H9 (cell line): ENCODE results near the gene TTC33. TPM values are rescaled to one million over a fixed set of nuclear protein-coding genes. Genes with fewer than 3 reads are reported as not detected.

Experiments used
- DNase-seq: peaks from one replicate; pipeline ENCODE4 v3.0.0-alpha.2; 2017
- H2AFZ ChIP-seq: one replicate; pipeline ENCODE4 v1.6.1; 2013; ENCODE audit warnings: mild to moderate bottlenecking, low read length, control low read depth, moderate library complexity
- H2AK5ac ChIP-seq: 2 replicates; pipeline ENCODE4 v1.6.1; 2013; ENCODE audit warnings: low read length, control low read depth, mixed read lengths; ENCODE audit not compliant: insufficient read length
- H2BK120ac ChIP-seq: one replicate; pipeline ENCODE4 v1.6.1; 2013; ENCODE audit warnings: low read depth, mild to moderate bottlenecking, low read length, control low read depth, inconsistent platforms; ENCODE audit not compliant: poor library complexity, severe bottlenecking
- H2BK12ac ChIP-seq: 2 replicates; pipeline ENCODE4 v1.6.1; 2013; ENCODE audit warnings: low read length, control low read depth, mixed read lengths, low read depth; ENCODE audit not compliant: insufficient read length
- H2BK15ac ChIP-seq: 2 replicates; pipeline ENCODE4 v1.6.1; 2013; ENCODE audit warnings: low read depth, low read length, control low read depth
- H2BK20ac ChIP-seq: one replicate; pipeline ENCODE4 v1.6.1; 2013; ENCODE audit warnings: low read depth, mild to moderate bottlenecking, low read length, control low read depth, inconsistent platforms; ENCODE audit not compliant: poor library complexity, severe bottlenecking
- H2BK5ac ChIP-seq: 2 replicates; pipeline ENCODE4 v1.6.1; 2013; ENCODE audit warnings: low read length, control low read depth, mixed read lengths; ENCODE audit not compliant: insufficient read length
- H3K14ac ChIP-seq: 2 replicates; pipeline ENCODE4 v1.6.1; 2013; ENCODE audit warnings: low read length, control low read depth; ENCODE audit not compliant: insufficient read depth
- H3K18ac ChIP-seq: 2 replicates; pipeline ENCODE4 v1.6.1; 2013; ENCODE audit warnings: low read depth, mild to moderate bottlenecking, mixed read lengths, low read length, control low read depth; ENCODE audit not compliant: insufficient read length
- H3K23ac ChIP-seq: 2 replicates; pipeline ENCODE4 v1.6.1; 2013; ENCODE audit warnings: low read length, control low read depth, mixed read lengths, low read depth; ENCODE audit not compliant: insufficient read length
- H3K23me2 ChIP-seq: 2 replicates; pipeline ENCODE4 v1.6.1; 2013; ENCODE audit warnings: low read depth, mild to moderate bottlenecking, mixed read lengths, low read length, control low read depth; ENCODE audit not compliant: insufficient read length, poor library complexity, severe bottlenecking
- H3K27ac ChIP-seq: 2 replicates; pipeline ENCODE4 v1.5.1; 2013; ENCODE audit warnings: low read length, control low read depth, mixed read lengths, low read depth; ENCODE audit not compliant: insufficient read length
- H3K27me3 ChIP-seq: 2 replicates; pipeline ENCODE4 v1.6.1; 2013; ENCODE audit warnings: low read length, control low read depth, inconsistent platforms; ENCODE audit not compliant: insufficient read depth
- H3K4ac ChIP-seq: 2 replicates; pipeline ENCODE4 v1.6.1; 2013; ENCODE audit warnings: low read depth, mild to moderate bottlenecking, control low read depth, inconsistent platforms, low read length, moderate library complexity
- H3K4me1 ChIP-seq: 2 replicates; pipeline ENCODE4 v1.6.1; 2013; ENCODE audit warnings: low read length, control low read depth, inconsistent platforms; ENCODE audit not compliant: insufficient read depth
- H3K4me2 ChIP-seq: 2 replicates; pipeline ENCODE4 v1.6.1; 2013; ENCODE audit warnings: low read length, control low read depth, mixed read lengths; ENCODE audit not compliant: insufficient read length, insufficient read depth
- H3K56ac ChIP-seq: 2 replicates; pipeline ENCODE4 v1.6.1; 2013; ENCODE audit warnings: low read depth, mild to moderate bottlenecking, mixed read lengths, low read length, control low read depth; ENCODE audit not compliant: insufficient read length
- H3K79me1 ChIP-seq: 2 replicates; pipeline ENCODE4 v1.6.1; 2013; ENCODE audit warnings: low read depth, mild to moderate bottlenecking, moderate library complexity, low read length, control low read depth, inconsistent platforms; ENCODE audit not compliant: insufficient read depth, poor library complexity, severe bottlenecking
- H3K79me2 ChIP-seq: 2 replicates; pipeline ENCODE4 v1.6.1; 2013; ENCODE audit warnings: low read length, control low read depth, inconsistent platforms; ENCODE audit not compliant: insufficient read depth
- H3K9ac ChIP-seq: 2 replicates; pipeline ENCODE4 v1.6.1; 2013; ENCODE audit warnings: low read length, control low read depth, mixed read lengths; ENCODE audit not compliant: insufficient read length; ENCODE audit errors: extremely low read depth
- H3K9me3 ChIP-seq: one replicate; pipeline ENCODE4 v1.6.1; 2013; ENCODE audit warnings: low read depth, low read length, inconsistent platforms; ENCODE audit not compliant: control insufficient read depth
- H3T11ph ChIP-seq: one replicate; pipeline ENCODE4 v1.6.1; 2013; ENCODE audit warnings: mild to moderate bottlenecking, low read length, control low read depth, inconsistent platforms
- H4K20me1 ChIP-seq: one replicate; pipeline ENCODE4 v1.6.1; 2013; ENCODE audit not compliant: control insufficient read depth, insufficient read length, insufficient read depth
- H4K5ac ChIP-seq: 2 replicates; pipeline ENCODE4 v1.6.1; 2013; ENCODE audit warnings: low read depth, mild to moderate bottlenecking, mixed read lengths, low read length, control low read depth; ENCODE audit not compliant: insufficient read length
- H4K8ac ChIP-seq: replicated peaks from 2 replicates; pipeline ENCODE4 v1.6.1; 2013; ENCODE audit warnings: low read length, control low read depth, mixed read lengths, low read depth; ENCODE audit not compliant: insufficient read length
- H4K91ac ChIP-seq: 2 replicates; pipeline ENCODE4 v1.6.1; 2013; ENCODE audit warnings: low read depth, mild to moderate bottlenecking, moderate library complexity, mixed read lengths, low read length, control low read depth; ENCODE audit not compliant: insufficient read length
- H3K27ac Mint-ChIP-seq, 3 experiments: 2 replicates in 2 of 3; 3 replicates in 1 of 3; pipeline ENCODE4 v1.8.0; 2020 to 2021; ENCODE audit warnings: mixed read lengths in 3 of 3, mild to moderate bottlenecking in 1 of 3, moderate library complexity in 1 of 3
- H3K27me3 Mint-ChIP-seq: 2 replicates; pipeline ENCODE4 v1.8.0; 2021; ENCODE audit warnings: low read depth, mild to moderate bottlenecking, moderate library complexity, mixed read lengths
- H3K36me3 Mint-ChIP-seq, 3 experiments: 2 replicates in 2 of 3; 3 replicates in 1 of 3; pipeline ENCODE4 v1.8.0; 2020 to 2021; ENCODE audit warnings: low read depth in 3 of 3, mixed read lengths in 3 of 3; ENCODE audit not compliant: insufficient read depth in 1 of 3
- H3K4me1 Mint-ChIP-seq, 2 experiments: 2 replicates each; pipeline ENCODE4 v1.8.0; 2020; ENCODE audit warnings: mixed read lengths in 2 of 2
- H3K4me3 Mint-ChIP-seq, 2 experiments: 2 replicates in 1 of 2; 3 replicates in 1 of 2; pipeline ENCODE4 v1.8.0; 2020 to 2021; ENCODE audit warnings: mild to moderate bottlenecking in 2 of 2, mixed read lengths in 2 of 2, moderate library complexity in 1 of 2
- H3K9me3 Mint-ChIP-seq, 2 experiments: 2 replicates in 1 of 2; 3 replicates in 1 of 2; pipeline ENCODE4 v1.8.0; 2020; ENCODE audit warnings: mild to moderate bottlenecking in 2 of 2, mixed read lengths in 2 of 2, moderate library complexity in 1 of 2
- WGBS: extraction: QIAGEN DNeasy Blood & Tissue Kit; methylation state at CpG from one replicate; pipeline ENCODE4 v1.1.7; 2013; ENCODE audit warnings: missing lambda C conversion rate, low lambda C conversion rate, mixed read lengths; ENCODE audit not compliant: insufficient read length; ENCODE audit errors: extremely low coverage; 5-methylcytosine and 5-hydroxymethylcytosine counted together
- total RNA-seq: library from RNA; stranded (reverse); gene quantifications from 2 replicates; pipeline ENCODE4 v1.2.1, GENCODE V29; 2021
- TF ChIP-seq, protein P1 (sequence below): fragments of 200-600 bp; sonication (generic); conservative IDR thresholded peaks from 3 replicates; pipeline ENCODE4 v1.8.0; 2021; ENCODE audit warnings: antibody characterized with exemption, mild to moderate bottlenecking

The TTC33 gene
- total RNA-seq, 1 experiment from 2014 or later: 7.3 TPM

DNA sequence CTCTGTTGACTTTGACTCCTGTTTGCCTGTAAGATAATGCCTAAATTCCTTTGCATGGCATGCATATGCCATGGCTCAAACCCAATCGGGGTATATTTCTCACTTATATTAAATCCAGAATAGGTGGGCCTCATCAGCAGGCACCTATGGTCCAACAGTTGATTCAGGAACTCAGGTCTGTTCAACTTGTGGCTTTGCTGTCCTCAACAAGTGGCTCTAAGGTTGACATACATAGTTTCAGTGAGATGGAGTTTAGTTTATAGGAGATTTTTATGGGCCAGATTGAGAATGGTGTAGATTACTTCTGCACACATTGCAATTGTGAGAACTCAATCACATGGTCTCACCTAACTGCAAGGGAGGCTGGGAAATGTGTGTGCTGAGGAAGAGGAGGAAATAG is 107.6 kb downstream of the TTC33 start:
- Histone ChIP-seq H3K27ac (no peak overlapping the region), H4K91ac (no peak overlapping the region), H2AK5ac (no peak overlapping the region), H3K56ac (no peak overlapping the region), H2AFZ (no peak overlapping the region), H4K5ac (no peak overlapping the region), H2BK120ac (no peak overlapping the region), H3K79me2 (no peaks in the 10 kb centered on the region), H3K9me3 (no peaks in the 10 kb centered on the region), H3K23me2 (no peaks in the 10 kb centered on the region), H3K23ac (no peak overlapping the region), H3K4me1 (no peaks in the 10 kb centered on the region), H4K20me1 (no peaks in the 10 kb centered on the region), H3K27me3 (no peaks in the 10 kb centered on the region), H3K79me1 (no peaks in the 10 kb centered on the region), H3K9ac (no peak overlapping the region), H2BK12ac (no peak overlapping the region), H2BK15ac (no peak overlapping the region), H3K14ac (no peak overlapping the region), H2BK5ac (no peak overlapping the region), H2BK20ac (no peak overlapping the region), H4K8ac (no peak overlapping the region), H3K4me2 (no peak overlapping the region), H3K18ac (no peak overlapping the region), H3K4ac (no peak overlapping the region), H3T11ph (no peak overlapping the region)
- H3K27me3 Mint-ChIP-seq: no peaks in the 10 kb centered on the region
- DNase-seq: no peak
- H3K4me1 Mint-ChIP-seq: no peaks in the 10 kb centered on the region
- H3K36me3 Mint-ChIP-seq: no peaks in the 10 kb centered on the region
- no peak overlapping the region for H3K4me3 Mint-ChIP-seq
- H3K27ac Mint-ChIP-seq: no peak overlapping the region
- no CpG with 5 or more reads among the region's 1 CpG for WGBS
- TF ChIP-seq, protein P1, sequence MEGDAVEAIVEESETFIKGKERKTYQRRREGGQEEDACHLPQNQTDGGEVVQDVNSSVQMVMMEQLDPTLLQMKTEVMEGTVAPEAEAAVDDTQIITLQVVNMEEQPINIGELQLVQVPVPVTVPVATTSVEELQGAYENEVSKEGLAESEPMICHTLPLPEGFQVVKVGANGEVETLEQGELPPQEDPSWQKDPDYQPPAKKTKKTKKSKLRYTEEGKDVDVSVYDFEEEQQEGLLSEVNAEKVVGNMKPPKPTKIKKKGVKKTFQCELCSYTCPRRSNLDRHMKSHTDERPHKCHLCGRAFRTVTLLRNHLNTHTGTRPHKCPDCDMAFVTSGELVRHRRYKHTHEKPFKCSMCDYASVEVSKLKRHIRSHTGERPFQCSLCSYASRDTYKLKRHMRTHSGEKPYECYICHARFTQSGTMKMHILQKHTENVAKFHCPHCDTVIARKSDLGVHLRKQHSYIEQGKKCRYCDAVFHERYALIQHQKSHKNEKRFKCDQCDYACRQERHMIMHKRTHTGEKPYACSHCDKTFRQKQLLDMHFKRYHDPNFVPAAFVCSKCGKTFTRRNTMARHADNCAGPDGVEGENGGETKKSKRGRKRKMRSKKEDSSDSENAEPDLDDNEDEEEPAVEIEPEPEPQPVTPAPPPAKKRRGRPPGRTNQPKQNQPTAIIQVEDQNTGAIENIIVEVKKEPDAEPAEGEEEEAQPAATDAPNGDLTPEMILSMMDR: no peak
- peaks cover 3 to 7% of the 10 kb centered on the region in 2 experiments; a peak in 2 of 5 replicates for H3K9me3 Mint-ChIP-seq
